VCaP (cell line): ENCODE results near the gene EPHA3.

Experiments used
- H3K27ac ChIP-seq: fragments of 450-650 bp; 2 replicates; pipeline ENCODE4 v1.5.1; 2017
- TF ChIP-seq, protein P1 (sequence below): fragments of 450-650 bp; conservative IDR thresholded peaks from 2 replicates; pipeline ENCODE4 v1.5.1; 2017; ENCODE audit warnings: mild to moderate bottlenecking, moderate library complexity

The EPHA3 gene

DNA sequence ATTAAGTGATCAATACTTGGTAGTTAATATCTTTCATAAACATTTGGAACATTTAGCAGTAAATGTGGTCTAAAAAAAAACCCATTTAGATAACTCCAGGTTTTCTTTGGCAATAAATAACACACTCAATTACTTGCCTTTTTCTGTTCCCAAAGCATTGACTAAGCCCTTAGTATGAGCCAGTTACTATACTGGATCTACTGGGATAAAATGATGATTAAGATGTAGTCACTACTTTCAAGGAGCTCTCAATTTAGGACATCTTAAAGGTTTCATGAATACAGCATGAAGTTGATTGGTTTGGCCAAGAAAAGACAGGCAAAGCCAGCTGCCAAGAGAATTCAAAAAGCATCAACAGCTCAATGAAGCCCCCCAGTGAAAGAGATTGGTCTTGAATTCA is 250.9 kb downstream of the EPHA3 start:
- TF ChIP-seq, protein P1, sequence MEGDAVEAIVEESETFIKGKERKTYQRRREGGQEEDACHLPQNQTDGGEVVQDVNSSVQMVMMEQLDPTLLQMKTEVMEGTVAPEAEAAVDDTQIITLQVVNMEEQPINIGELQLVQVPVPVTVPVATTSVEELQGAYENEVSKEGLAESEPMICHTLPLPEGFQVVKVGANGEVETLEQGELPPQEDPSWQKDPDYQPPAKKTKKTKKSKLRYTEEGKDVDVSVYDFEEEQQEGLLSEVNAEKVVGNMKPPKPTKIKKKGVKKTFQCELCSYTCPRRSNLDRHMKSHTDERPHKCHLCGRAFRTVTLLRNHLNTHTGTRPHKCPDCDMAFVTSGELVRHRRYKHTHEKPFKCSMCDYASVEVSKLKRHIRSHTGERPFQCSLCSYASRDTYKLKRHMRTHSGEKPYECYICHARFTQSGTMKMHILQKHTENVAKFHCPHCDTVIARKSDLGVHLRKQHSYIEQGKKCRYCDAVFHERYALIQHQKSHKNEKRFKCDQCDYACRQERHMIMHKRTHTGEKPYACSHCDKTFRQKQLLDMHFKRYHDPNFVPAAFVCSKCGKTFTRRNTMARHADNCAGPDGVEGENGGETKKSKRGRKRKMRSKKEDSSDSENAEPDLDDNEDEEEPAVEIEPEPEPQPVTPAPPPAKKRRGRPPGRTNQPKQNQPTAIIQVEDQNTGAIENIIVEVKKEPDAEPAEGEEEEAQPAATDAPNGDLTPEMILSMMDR, result no peak
- no peak overlapping the region for H3K27ac ChIP-seq

DNA sequence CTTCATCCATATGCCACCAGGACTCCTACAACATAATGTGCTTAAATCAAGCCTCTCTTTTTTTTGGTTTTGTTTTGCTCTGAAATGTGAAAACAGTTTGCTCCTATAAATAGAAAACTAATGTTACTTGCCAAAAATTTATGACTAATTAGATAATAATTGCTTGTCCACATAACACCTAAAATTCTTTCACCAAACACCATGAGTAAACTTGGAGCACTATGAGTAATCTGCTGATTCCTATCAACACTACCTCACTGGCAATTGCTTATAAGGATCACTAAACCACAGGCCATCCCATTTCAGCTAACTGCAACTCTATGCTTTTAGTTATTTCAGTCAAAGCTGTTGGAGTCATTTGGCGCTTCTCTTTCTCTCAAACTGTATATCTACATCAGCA is 252.7 kb downstream of the EPHA3 start:
- TF ChIP-seq, protein P1, result no peak
- H3K27ac ChIP-seq, result no peak overlapping the region

DNA sequence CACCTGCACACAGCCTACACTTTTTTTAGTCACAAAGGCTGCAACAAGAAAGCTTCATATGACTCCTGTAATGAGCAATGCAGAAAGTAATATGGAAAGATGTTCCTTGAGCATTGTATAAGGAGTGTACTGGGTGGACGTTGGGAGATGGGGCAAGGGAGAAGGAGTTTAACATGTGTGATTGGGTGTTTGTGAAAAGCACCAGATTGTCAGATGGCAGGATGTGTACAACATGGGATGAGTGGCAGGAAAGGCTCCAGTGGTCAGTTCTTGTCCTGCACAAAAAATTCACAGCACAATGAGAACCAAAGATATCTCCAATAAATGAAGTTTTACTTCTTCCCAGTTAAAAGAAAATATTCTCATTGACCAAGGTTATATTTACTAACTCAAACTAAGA is 255.1 kb downstream of the EPHA3 start:
- no peak overlapping the region for H3K27ac ChIP-seq
- TF ChIP-seq, protein P1, result no peak

DNA sequence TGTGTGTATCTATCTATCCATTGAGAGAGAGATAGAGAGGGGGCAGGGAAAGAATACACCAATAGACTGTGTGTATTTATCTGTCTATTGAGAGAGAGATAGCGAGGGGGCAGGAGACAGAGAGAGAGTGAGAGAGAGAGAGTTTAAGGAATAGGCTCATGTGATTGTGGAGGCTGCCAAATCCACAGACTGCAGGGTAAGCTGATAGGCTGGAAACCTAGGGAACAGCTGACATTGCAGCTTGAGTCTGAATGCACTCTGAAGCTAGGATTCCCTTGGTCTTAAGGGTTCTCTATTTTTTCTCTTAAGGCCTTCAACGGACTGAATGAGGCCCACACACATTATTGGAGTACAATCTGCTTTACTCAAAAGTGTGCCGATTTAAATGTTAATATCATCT is 255.8 kb downstream of the EPHA3 start:
- TF ChIP-seq, protein P1, result no peak
- no peak overlapping the region for H3K27ac ChIP-seq

DNA sequence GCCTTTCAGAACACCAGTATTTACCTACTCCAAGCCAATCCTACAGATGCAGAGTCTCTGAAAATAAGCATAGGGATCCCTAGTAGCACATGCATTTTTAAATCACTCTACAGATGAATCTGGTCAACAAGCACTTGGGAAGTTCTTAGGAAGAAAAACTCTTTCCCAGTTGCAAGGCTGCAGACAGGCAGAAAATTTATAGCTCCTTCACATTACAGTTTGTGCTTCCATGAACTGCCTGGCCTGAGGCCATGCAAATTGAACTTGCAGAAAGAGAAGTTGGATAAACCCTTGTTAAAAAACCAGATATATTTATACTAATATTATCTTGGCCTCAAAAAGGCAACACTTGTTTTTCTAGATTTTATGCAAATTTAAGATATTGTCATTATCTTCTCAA is 256.9 kb downstream of the EPHA3 start:
- TF ChIP-seq, protein P1, result no peak
- H3K27ac ChIP-seq, result no peak overlapping the region

DNA sequence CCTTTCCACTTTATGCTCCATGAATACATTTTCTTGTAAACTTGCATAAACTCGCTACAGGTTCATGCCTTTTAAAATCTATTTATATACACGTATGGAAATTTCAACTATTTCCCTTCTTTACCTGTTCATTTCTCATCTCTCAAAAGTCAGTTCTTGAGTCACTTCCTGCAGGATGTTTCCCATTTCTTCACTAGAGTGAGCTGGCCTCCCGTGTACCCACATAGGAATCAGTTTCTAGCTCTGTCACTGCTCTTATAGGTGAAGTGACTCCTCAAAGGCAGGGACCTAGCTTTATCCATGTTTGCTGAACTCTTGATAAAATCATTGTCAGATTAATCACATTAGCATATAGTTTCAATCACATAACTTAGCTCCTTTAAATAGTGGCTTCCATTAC is 259.7 kb downstream of the EPHA3 start:
- H3K27ac ChIP-seq, result no peak overlapping the region
- TF ChIP-seq, protein P1, result no peak

DNA sequence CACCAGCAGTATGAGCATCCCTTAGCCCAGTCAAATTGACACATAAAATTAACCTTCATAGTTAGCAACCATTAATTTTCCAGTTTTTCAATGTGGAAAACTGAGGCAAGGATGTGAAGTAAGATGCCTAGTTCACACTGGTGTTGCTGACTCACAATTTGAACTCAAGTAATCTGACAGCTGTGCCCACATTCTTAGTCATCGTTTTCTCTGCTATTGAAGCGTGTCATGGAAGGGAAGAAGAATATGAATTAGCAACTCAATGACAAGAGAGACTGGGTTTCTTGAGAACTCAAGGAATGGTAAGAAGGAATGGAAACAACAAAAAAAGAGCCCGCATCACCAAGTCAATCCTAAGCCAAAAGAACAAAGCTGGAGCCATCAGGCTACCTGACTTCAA is 261.4 kb downstream of the EPHA3 start:
- no peak overlapping the region for H3K27ac ChIP-seq
- TF ChIP-seq, protein P1, result no peak

DNA sequence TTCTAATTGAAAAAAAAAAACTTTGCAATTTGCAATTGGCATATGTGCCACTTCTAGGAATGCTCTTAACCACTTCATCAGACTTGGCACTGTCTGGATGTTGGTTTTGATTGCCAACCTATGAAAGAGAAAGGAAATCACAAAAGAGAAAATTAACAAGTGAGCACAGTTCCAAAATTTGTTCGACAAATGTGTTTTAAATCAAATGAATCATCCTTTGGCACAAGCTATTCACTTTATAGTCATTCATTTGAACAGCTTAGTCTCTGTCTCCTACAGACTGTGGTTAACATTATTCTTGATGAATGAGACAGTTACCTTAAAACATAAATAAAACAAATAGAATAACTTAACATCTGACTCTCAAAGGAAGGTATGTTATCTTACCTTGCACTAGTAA is 265.0 kb downstream of the EPHA3 start:
- TF ChIP-seq, protein P1, result no peak
- no peak overlapping the region for H3K27ac ChIP-seq
